SK-N-SH treated with all-trans-retinoic acid at 6 μM for 48 hours (cell line): ENCODE results near the gene UCP2.

Source experiments
- CREB5 ChIP-seq: fragments of 250-450 bp; sonication (Bioruptor Pico); IDR thresholded peaks from 2 replicates; pipeline ENCODE4 v1.5.1; 2020; ENCODE audit warnings: low read depth, mild to moderate bottlenecking, moderate library complexity
- ESRRG ChIP-seq: fragments of 250-450 bp; sonication (Bioruptor Pico); IDR thresholded peaks from 2 replicates; pipeline ENCODE4 v1.6.1; 2021; ENCODE audit warnings: mild to moderate bottlenecking
- POU6F1 ChIP-seq: fragments of 250-450 bp; sonication (Bioruptor Pico); IDR thresholded peaks from 2 replicates; pipeline ENCODE4 v1.8.0; 2021; ENCODE audit warnings: low read depth, mild to moderate bottlenecking, moderate library complexity, borderline replicate concordance
- TSHZ2 ChIP-seq: fragments of 250-450 bp; sonication (Bioruptor Pico); IDR thresholded peaks from 2 replicates; pipeline ENCODE4 v1.5.0; 2020; ENCODE audit warnings: mild to moderate bottlenecking, moderate library complexity
- ZC3H10 ChIP-seq: fragments of 250-450 bp; sonication (Bioruptor Pico); IDR thresholded peaks from 2 replicates; pipeline ENCODE4 v1.5.1; 2021; ENCODE audit warnings: mild to moderate bottlenecking, moderate library complexity

- no peak for TF ChIP-seq CREB5 (CRISPR knock-in tag)
- TF ChIP-seq POU6F1 (CRISPR knock-in tag), result no peak
- no peak for TF ChIP-seq ESRRG
- no peak for TF ChIP-seq ZC3H10 (CRISPR knock-in tag)
- TF ChIP-seq TSHZ2 (CRISPR knock-in tag), result no peak
Observed at GRCh38 chr11:73989156-73989555, 6.5 kb upstream of the UCP2 start.
